HCT116 (cell line): Measurements from ENCODE around the gene GPC5. TPM values are rescaled to one million over a fixed set of nuclear protein-coding genes. Genes with fewer than 3 reads are reported as not detected.

Source experiments
- ATAC-seq: fragments of 200-7000 bp; cut with Tn5 transposase; 2 replicates; pipeline ENCODE4 v1.9.1; 2020; ENCODE audit warnings: mild to moderate bottlenecking, moderate library complexity
- BruUV-seq: library from RNA; stranded (reverse); fragments of 400-500 nt; replicated peaks from 2 replicates; lab custom pipeline; 2021; lab: Mats Ljungman, UMichigan
- CTCF ChIA-PET: fragments of 300-600 bp; sonication (Branson Sonifier 250); formaldehyde crosslinking; loops from one replicate; lab custom pipeline; 2021; ENCODE audit warnings: antibody characterized with exemption; lab: Charles Lee
- POLR2A ChIA-PET: fragments of 300-600, 350-600 bp; sonication (Branson Sonifier 250); formaldehyde crosslinking; loops from one replicate; lab custom pipeline; 2021; ENCODE audit warnings: antibody characterized with exemption; lab: Charles Lee
- RAD21 ChIA-PET, 2 experiments: fragments of 300-600 bp; sonication (Branson Sonifier 250); formaldehyde crosslinking; loops; one replicate each; lab custom pipeline; 2023; ENCODE audit warnings: low total read pairs in 2 of 2; ENCODE audit not compliant: uncharacterized antibody in 2 of 2, unreplicated experiment in 2 of 2, low non-redundant PET in 1 of 2; lab: Charles Lee
- DNase-seq: peaks from one replicate; pipeline ENCODE4 v3.0.0-alpha.2; 2010; ENCODE audit warnings: low read depth, low spot score
- H2AFZ ChIP-seq: fragments of 200-600 bp; shearing (Covaris generic), sonication (generic); 2 replicates; pipeline ENCODE4 v1.6.1; 2017; ENCODE audit warnings: low read depth, mixed run types, mixed read lengths, antibody characterized with exemption, low read length; ENCODE audit not compliant: poor library complexity, severe bottlenecking
- H3K27ac ChIP-seq: 2 replicates; pipeline ENCODE4 v1.5.1; 2012; ENCODE audit warnings: low read depth, low read length
- H3K27me3 ChIP-seq: fragments of 200-600 bp; sonication (generic); 2 replicates; pipeline ENCODE4 v1.6.1; 2016; ENCODE audit warnings: mixed run types, low read length, mixed read lengths; ENCODE audit not compliant: insufficient read depth
- H3K36me3 ChIP-seq, 2 experiments: fragments of 200-500 bp in 1 of 2; fragments of 200-600 bp in 1 of 2; sonication (Bioruptor generic) in 1 of 2; sonication (generic) in 1 of 2; 2 replicates each; pipeline versions ENCODE4 v1.5.1 to v1.6.1; 2014 to 2016; ENCODE audit warnings: low read length in 2 of 2, inconsistent platforms in 1 of 2, mixed read lengths in 1 of 2, mixed run types in 1 of 2; ENCODE audit not compliant: insufficient read depth in 2 of 2, control insufficient read depth in 1 of 2
- H3K4me1 ChIP-seq, 2 experiments: fragments of 200-600 bp in 1 of 2; sonication (generic) in 1 of 2; 2 replicates each; pipeline versions ENCODE4 v1.5.1 to v1.6.1; 2012 to 2017; ENCODE audit warnings: low read length in 2 of 2, inconsistent platforms in 1 of 2, mild to moderate bottlenecking in 1 of 2, mixed read lengths in 1 of 2, mixed run types in 1 of 2, moderate library complexity in 1 of 2; ENCODE audit not compliant: insufficient read depth in 2 of 2, control insufficient read depth in 1 of 2
- H3K4me2 ChIP-seq: fragments of 200-600 bp; sonication (generic); 2 replicates; pipeline ENCODE4 v1.6.1; 2017; ENCODE audit warnings: mixed run types, low read length, mixed read lengths
- H3K4me3 ChIP-seq, 2 experiments: fragments of 200-600 bp in 1 of 2; sonication (generic) in 1 of 2; replicated peaks in 1 of 2; 2 replicates each; pipeline ENCODE4 v1.5.1; 2011 to 2016; ENCODE audit warnings: low read length in 2 of 2, control low read depth in 1 of 2, low read depth in 1 of 2, mild to moderate bottlenecking in 1 of 2, mixed read lengths in 1 of 2, mixed run types in 1 of 2
- H3K79me2 ChIP-seq: fragments of 200-600 bp; sonication (generic); 2 replicates; pipeline ENCODE4 v1.6.1; 2017; ENCODE audit warnings: mild to moderate bottlenecking, mixed run types, low read length, moderate library complexity, mixed read lengths; ENCODE audit not compliant: insufficient read depth
- H3K9ac ChIP-seq: fragments of 200-600 bp; sonication (generic); 2 replicates; pipeline ENCODE4 v1.6.1; 2016; ENCODE audit warnings: low read length, mixed read lengths
- H3K9me2 ChIP-seq: fragments of 200-600 bp; sonication (generic), shearing (Covaris generic); 2 replicates; pipeline ENCODE4 v1.6.1; 2017; ENCODE audit warnings: mixed run types, mild to moderate bottlenecking, moderate library complexity; ENCODE audit not compliant: insufficient read depth
- H3K9me3 ChIP-seq, 2 experiments: fragments of 200-500 bp in 1 of 2; fragments of 200-600 bp in 1 of 2; sonication (Bioruptor generic) in 1 of 2; sonication (generic) in 1 of 2; 2 replicates each; pipeline ENCODE4 v1.6.1; 2014 to 2017; ENCODE audit warnings: low read length in 2 of 2, mixed read lengths in 2 of 2, inconsistent platforms in 1 of 2, low read depth in 1 of 2, mild to moderate bottlenecking in 1 of 2, mixed run types in 1 of 2, moderate library complexity in 1 of 2; ENCODE audit not compliant: control insufficient read depth in 1 of 2, insufficient read depth in 1 of 2
- H4K20me1 ChIP-seq: fragments of 200-600 bp; sonication (generic), shearing (Covaris generic); 2 replicates; pipeline ENCODE4 v1.6.1; 2017; ENCODE audit warnings: mixed run types, mild to moderate bottlenecking, moderate library complexity; ENCODE audit not compliant: insufficient read depth
- ATF3 ChIP-seq: IDR thresholded peaks from 2 replicates; pipeline ENCODE4 v1.6.1; 2012
- CBX3 ChIP-seq: IDR thresholded peaks from 2 replicates; pipeline ENCODE4 v1.6.1; 2012; ENCODE audit warnings: low read depth
- CEBPB ChIP-seq: IDR thresholded peaks from 2 replicates; pipeline ENCODE4 v1.6.1; 2012; ENCODE audit warnings: low read depth
- ELF1 ChIP-seq: IDR thresholded peaks from 2 replicates; pipeline ENCODE4 v1.6.1; 2012; ENCODE audit warnings: low read depth, borderline replicate concordance
- EZH2 ChIP-seq: fragments of 200-600 bp; sonication (generic); IDR thresholded peaks from 2 replicates; pipeline ENCODE4 v1.6.1; 2017; ENCODE audit warnings: antibody characterized with exemption, mixed run types
- EZH2phosphoT487 ChIP-seq: fragments of 200-600 bp; IDR thresholded peaks from 2 replicates; pipeline ENCODE4 v1.6.1; 2018; ENCODE audit warnings: antibody characterized with exemption, borderline replicate concordance
- FOSL1 ChIP-seq: IDR thresholded peaks from 2 replicates; pipeline ENCODE4 v1.6.1; 2012; ENCODE audit warnings: low read depth
- JUND ChIP-seq: IDR thresholded peaks from 2 replicates; pipeline ENCODE4 v1.6.1; 2012
- MAX ChIP-seq: IDR thresholded peaks from 2 replicates; pipeline ENCODE4 v1.6.1; 2012
- POLR2AphosphoS5 ChIP-seq: IDR thresholded peaks from 2 replicates; pipeline ENCODE4 v1.6.1; 2011; ENCODE audit warnings: mild to moderate bottlenecking, low read depth, low read length, moderate library complexity
- RAD21 ChIP-seq: IDR thresholded peaks from 2 replicates; pipeline ENCODE4 v1.6.1; 2012; ENCODE audit warnings: low read depth, mild to moderate bottlenecking
- SIN3A ChIP-seq: IDR thresholded peaks from 2 replicates; pipeline ENCODE4 v1.6.1; 2012; ENCODE audit warnings: low read depth
- YY1 ChIP-seq: IDR thresholded peaks from 2 replicates; pipeline ENCODE4 v1.6.1; 2011; ENCODE audit warnings: low read length, low read depth, moderate library complexity, mild to moderate bottlenecking; ENCODE audit not compliant: insufficient replicate concordance; ENCODE audit errors: extremely low read depth
- ZBTB33 ChIP-seq: IDR thresholded peaks from 2 replicates; pipeline ENCODE4 v1.6.1; 2011; ENCODE audit warnings: mild to moderate bottlenecking, low read length, moderate library complexity; ENCODE audit not compliant: insufficient replicate concordance; ENCODE audit errors: extremely low read depth
- intact Hi-C: fragments of 100-400 bp; cut with micrococcal nuclease; formaldehyde crosslinking; loops from 2 replicates; pipeline ENCODE4 v1.10.0; 2022
- total RNA-seq: library from RNA; stranded (reverse); gene quantifications from one replicate; pipeline ENCODE4 v1.2.1, GENCODE V29; 2021; ENCODE audit not compliant: unreplicated experiment

The GPC5 gene
- total RNA-seq, 1 experiment from 2014 or later, result not detected

- H4K20me1 ChIP-seq, result no peaks in the 10 kb centered on the region
- ChIA-PET POLR2A (no interaction called here), RAD21 (no interaction called here), CTCF (no interaction called here)
- no peaks in the 10 kb centered on the region for H3K36me3 ChIP-seq
- no peak overlapping the region for H3K4me2 ChIP-seq
- no peaks in the 10 kb centered on the region for H3K27me3 ChIP-seq
- ATAC-seq, result no peak
- intact Hi-C loops, result no loop called here
- H3K27ac ChIP-seq, result no peak overlapping the region
- H3K4me1 ChIP-seq, result no peaks in the 10 kb centered on the region
- H3K79me2 ChIP-seq, result no peaks in the 10 kb centered on the region
- H3K9me3 ChIP-seq, result peaks cover 6 to 19% of the 10 kb centered on the region in 2 experiments; a peak in 2 of 4 replicates
- TF ChIP-seq CEBPB (no peak), YY1 (no peak), RAD21 (no peak)
- no TSS peak for BruUV-seq
- no peak for DNase-seq
- H3K4me3 ChIP-seq, result no peak overlapping the region
- no peak overlapping the region for H2AFZ ChIP-seq
- H3K9ac ChIP-seq, result no peak overlapping the region
- H3K9me2 ChIP-seq, result no peaks in the 10 kb centered on the region
Measured at GRCh38 chr13:92775658-92776057, 1377.2 kb downstream of the GPC5 start.

- H3K27me3 ChIP-seq, result no peaks in the 10 kb centered on the region
- intact Hi-C loops, result no loop called here
- H3K4me2 ChIP-seq, result no peak overlapping the region
- H4K20me1 ChIP-seq, result no peaks in the 10 kb centered on the region
- H3K36me3 ChIP-seq, result no peaks in the 10 kb centered on the region
- H3K9me2 ChIP-seq, result no peaks in the 10 kb centered on the region
- RAD21 ChIA-PET, result no interaction called here
- no peak for ATAC-seq
- H3K4me3 ChIP-seq, result no peak overlapping the region
- POLR2A ChIA-PET, result no interaction called here
- no peaks in the 10 kb centered on the region for H3K79me2 ChIP-seq
- no peak overlapping the region for H3K27ac ChIP-seq
- TF ChIP-seq POLR2AphosphoS5 (no peak), YY1 (no peak), EZH2 (no peak), MAX (no peak), CBX3 (no peak), FOSL1 (no peak), ELF1 (no peak), EZH2phosphoT487 (no peak), JUND (no peak), ATF3 (no peak), SIN3A (no peak), ZBTB33 (no peak)
- no peak overlapping the region for H2AFZ ChIP-seq
- H3K4me1 ChIP-seq, result no peaks in the 10 kb centered on the region
- DNase-seq, result no peak
- H3K9ac ChIP-seq, result no peak overlapping the region
- H3K9me3 ChIP-seq, result peaks cover 12 to 24% of the 10 kb centered on the region in 2 experiments; a peak in 2 of 4 replicates
- CTCF ChIA-PET, result no interaction called here
- BruUV-seq, result no TSS peak
Measured at GRCh38 chr13:92781965-92782690, 1383.7 kb downstream of the GPC5 start.
